K562 (cell line): ENCODE measurements around the gene BACE1-AS. TPM values are rescaled to one million over a fixed set of nuclear protein-coding genes. Genes with fewer than 3 reads are reported as not detected.

Source experiments
- C11orf30 ChIP-seq: fragments of 450-650 bp; IDR thresholded peaks from 2 replicates; pipeline ENCODE4 v1.6.1; 2016; ENCODE audit warnings: low read depth, mild to moderate bottlenecking
- E2F1 ChIP-seq: sonication (generic); formaldehyde crosslinking; IDR thresholded peaks from 2 replicates; pipeline ENCODE4 v1.8.1; 2023; ENCODE audit warnings: mild to moderate bottlenecking, missing genetic modification reagents, moderate library complexity
- HMGXB4 ChIP-seq: sonication (generic); formaldehyde crosslinking; IDR thresholded peaks from 2 replicates; pipeline ENCODE4 v1.8.1; 2023; ENCODE audit warnings: mild to moderate bottlenecking, missing genetic modification reagents
- ILK ChIP-seq: fragments of 450-650 bp; IDR thresholded peaks from 2 replicates; pipeline ENCODE4 v1.6.1; 2016; ENCODE audit warnings: missing genetic modification characterization, low read depth, mild to moderate bottlenecking, missing compliant biosample characterization, moderate library complexity, borderline replicate concordance
- NKRF ChIP-seq: fragments of 450-650 bp; IDR thresholded peaks from 2 replicates; pipeline ENCODE4 v1.6.1; 2016; ENCODE audit warnings: borderline replicate concordance
- PML ChIP-seq: IDR thresholded peaks from 2 replicates; pipeline ENCODE4 v1.6.1; 2012; ENCODE audit warnings: low read length, inconsistent platforms
- PTTG1 ChIP-seq: fragments of 450-650 bp; IDR thresholded peaks from 2 replicates; pipeline ENCODE4 v1.6.1; 2016; ENCODE audit warnings: low read depth, mild to moderate bottlenecking, missing genetic modification characterization, missing compliant biosample characterization
- SP1 ChIP-seq: sonication (generic); formaldehyde crosslinking; IDR thresholded peaks from 2 replicates; pipeline ENCODE4 v1.8.1; 2022; ENCODE audit warnings: mild to moderate bottlenecking, missing genetic modification reagents
- TFAP4 ChIP-seq: sonication (generic); formaldehyde crosslinking; IDR thresholded peaks from 2 replicates; pipeline ENCODE4 v1.8.0; 2022; ENCODE audit warnings: missing genetic modification reagents, mild to moderate bottlenecking, moderate library complexity, borderline replicate concordance
- TSHZ1 ChIP-seq: fragments of 250-450 bp; sonication (Bioruptor Pico); IDR thresholded peaks from 2 replicates; pipeline ENCODE4 v1.4.0; 2020; ENCODE audit warnings: mild to moderate bottlenecking, moderate library complexity
- ZFP1 ChIP-seq: fragments of 450-650 bp; formaldehyde crosslinking; IDR thresholded peaks from 2 replicates; pipeline ENCODE4 v1.4.0; 2020; ENCODE audit warnings: mild to moderate bottlenecking, mixed read lengths
- ZNF655 ChIP-seq: fragments of 250-450 bp; sonication (Bioruptor Pico); IDR thresholded peaks from 2 replicates; pipeline ENCODE4 v1.5.0; 2021
- polyA plus RNA-seq, 8 experiments: library from polyadenylated mRNA; depleted of rRNA in 4 of 8; stranded (reverse) in 5 of 8; unstranded in 3 of 8; fragments of >200 nt; fragmentation: Nextera tagmentation in 2 of 8; fragmentation: Illumina TruSeq in 1 of 8; extraction: Ambion mirVana in 2 of 8; extraction: Trizol in 1 of 8; gene quantifications; 2 replicates each; pipeline versions ENCODE4 v1.2.1 to v1.2.3, GENCODE V29; 2011 to 2014; ENCODE audit warnings: inconsistent platforms in 1 of 8, missing spikeins in 1 of 8
- total RNA-seq, 7 experiments: library from RNA; depleted of rRNA in 6 of 7; stranded (reverse); fragments of >200 nt in 6 of 7; fragmentation: Illumina TruSeq in 2 of 7; extraction: Trizol in 2 of 7; gene quantifications; 2 replicates each; pipeline versions ENCODE4 v1.2.1 to v1.2.3, GENCODE V29; 2011 to 2021; ENCODE audit warnings: low replicate concordance in 1 of 7

Gene BACE1-AS
- total and polyA plus RNA-seq, 9 of the 15 experiments (the other 6 are each of a cell fraction or from before 2014, with no cell fraction given), result 2.2 to 8.2 (median 3.8) TPM

- TF ChIP-seq HMGXB4, result no peak
- no peak for TF ChIP-seq PML
- no peak for TF ChIP-seq ZNF655 (CRISPR knock-in tag)
- peak; percentile 78; the same call in 1 of the 2 replicates for TF ChIP-seq TFAP4 (CRISPR knock-in tag)
- TF ChIP-seq NKRF, result peak; percentile 93; the same call in 1 of the 2 replicates
- TF ChIP-seq ILK (tag), result no peak
- peak; percentile 62; the same call in 1 of the 2 replicates for TF ChIP-seq SP1 (CRISPR knock-in tag)
- TF ChIP-seq PTTG1, result no peak
- TF ChIP-seq ZFP1 (CRISPR knock-in tag), result no peak
- no peak for TF ChIP-seq TSHZ1 (CRISPR knock-in tag)
- 0 out of 2 replicates have a peak, but pooled peaks have one; percentile 11 for TF ChIP-seq E2F1 (CRISPR knock-in tag)
- TF ChIP-seq C11orf30, result no peak
Observed at GRCh38 chr11:117327567-117328374, 36.6 kb downstream of the BACE1-AS start, which contains the start of gene CEP164 (continued).
